Tibial artery (tissue), 4 donors: ENCODE measurements around the gene LINC01488.

Source experiments
- DNase-seq, 2 donors: peaks; one replicate each; pipeline ENCODE4 v3.0.0-alpha.2; 2019
- H3K27ac ChIP-seq, 2 donors: fragments of 200-600 bp; sonication (generic) in 1 of 2; 1 replicate in 1 of 2; 2 replicates in 1 of 2; pipeline ENCODE4 v1.5.1; 2018 to 2019; ENCODE audit warnings: mild to moderate bottlenecking in 1 of 2
- H3K27me3 ChIP-seq, 2 donors: fragments of 200-600 bp; sonication (generic) in 1 of 2; one replicate each; pipeline versions ENCODE4 v1.5.1 to v1.6.0; 2016 to 2019
- H3K36me3 ChIP-seq, 3 donors: fragments of 200-600 bp; sonication (generic) in 2 of 3; one replicate each; pipeline ENCODE4 v1.5.1; 2016 to 2019; ENCODE audit warnings: mild to moderate bottlenecking in 2 of 3
- H3K4me1 ChIP-seq, 4 donors: fragments of 200-600 bp; sonication (generic) in 2 of 4; 1 replicate in 3 of 4; 2 replicates in 1 of 4; pipeline ENCODE4 v1.5.1; 2016 to 2019
- H3K4me3 ChIP-seq, 2 donors: fragments of 200-600 bp; sonication (generic) in 1 of 2; 1 replicate in 1 of 2; 2 replicates in 1 of 2; pipeline ENCODE4 v1.5.1; 2018 to 2019; ENCODE audit warnings: mild to moderate bottlenecking in 2 of 2
- H3K9me3 ChIP-seq, 3 donors: fragments of 200-600 bp; sonication (generic) in 1 of 3; one replicate each; pipeline ENCODE4 v1.5.1; 2016 to 2019
- intact Hi-C: fragments of 100-400 bp; cut with DNase I; formaldehyde crosslinking; loops from one replicate; pipeline ENCODE4 v1.15.0; 2023; ENCODE audit warnings: low total_unique reads
- TF ChIP-seq, protein P1 (sequence below), 2 experiments: fragments of 200-600 bp in 1 of 2; fragments of 450-650 bp in 1 of 2; IDR thresholded peaks; one replicate each; pipeline ENCODE4 v1.5.1; 2017 to 2019; ENCODE audit warnings: antibody characterized with exemption in 2 of 2, mild to moderate bottlenecking in 1 of 2, moderate library complexity in 1 of 2

Gene LINC01488

DNA sequence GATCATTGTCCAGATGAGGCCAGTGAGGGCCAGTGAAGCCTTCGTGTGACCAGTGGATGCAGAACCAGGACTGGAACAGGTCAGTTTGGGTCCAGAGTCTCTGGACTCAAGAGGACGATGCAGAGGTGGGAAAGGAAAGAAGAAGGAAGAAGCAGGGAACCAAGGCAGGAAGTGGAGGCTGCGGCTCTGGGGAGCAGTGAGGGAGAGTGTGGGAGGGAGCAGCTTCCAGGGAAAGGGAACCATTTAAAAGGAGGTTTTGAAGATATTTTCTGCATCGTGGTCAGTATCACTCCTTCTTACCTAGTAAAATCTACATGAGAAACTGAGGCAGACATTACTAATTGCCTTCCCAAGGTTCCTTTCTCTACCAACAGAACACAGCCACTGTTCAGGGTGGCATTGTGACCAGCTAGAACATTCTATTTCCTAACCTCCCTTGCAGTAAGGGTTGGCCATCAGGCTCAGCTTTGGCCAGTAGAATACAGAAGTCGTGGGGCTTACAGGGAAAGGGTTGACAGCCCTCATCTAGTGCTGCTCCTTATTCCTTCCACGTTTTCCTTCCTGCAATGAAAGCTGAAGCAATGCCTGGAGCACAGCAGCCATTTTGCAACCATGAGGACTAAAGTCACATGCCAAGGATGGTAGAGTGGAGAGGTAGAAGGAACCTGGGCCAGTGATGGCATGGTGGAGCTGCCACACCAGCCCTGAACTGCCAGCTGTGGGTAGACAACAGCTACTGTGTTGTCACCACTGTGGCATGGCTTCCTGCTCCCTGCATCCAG is 29.1 kb upstream of the LINC01488 start:
- no peaks in the 10 kb centered on the region for H3K36me3 ChIP-seq

DNA sequence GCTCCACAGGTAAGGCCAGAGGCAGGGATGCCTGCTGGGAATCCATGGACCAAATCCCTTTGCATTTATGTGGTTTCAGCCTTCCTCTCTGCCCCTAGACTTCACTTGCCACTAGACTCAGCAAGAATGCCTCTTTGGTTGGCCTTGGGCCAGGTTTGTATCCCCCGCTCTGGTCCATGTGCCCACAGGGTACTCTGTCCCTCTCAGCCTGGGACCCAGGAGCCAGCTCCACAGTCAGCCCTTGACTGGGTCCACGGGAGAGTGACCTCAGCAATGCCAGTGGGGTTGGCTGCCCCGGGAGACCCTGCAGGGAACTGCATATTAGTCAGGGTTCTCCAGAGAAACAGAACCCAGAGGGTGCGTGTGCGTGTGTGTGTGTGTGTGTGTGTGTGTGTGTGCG is 28.3 kb upstream of the LINC01488 start:
- TF ChIP-seq, protein P1, sequence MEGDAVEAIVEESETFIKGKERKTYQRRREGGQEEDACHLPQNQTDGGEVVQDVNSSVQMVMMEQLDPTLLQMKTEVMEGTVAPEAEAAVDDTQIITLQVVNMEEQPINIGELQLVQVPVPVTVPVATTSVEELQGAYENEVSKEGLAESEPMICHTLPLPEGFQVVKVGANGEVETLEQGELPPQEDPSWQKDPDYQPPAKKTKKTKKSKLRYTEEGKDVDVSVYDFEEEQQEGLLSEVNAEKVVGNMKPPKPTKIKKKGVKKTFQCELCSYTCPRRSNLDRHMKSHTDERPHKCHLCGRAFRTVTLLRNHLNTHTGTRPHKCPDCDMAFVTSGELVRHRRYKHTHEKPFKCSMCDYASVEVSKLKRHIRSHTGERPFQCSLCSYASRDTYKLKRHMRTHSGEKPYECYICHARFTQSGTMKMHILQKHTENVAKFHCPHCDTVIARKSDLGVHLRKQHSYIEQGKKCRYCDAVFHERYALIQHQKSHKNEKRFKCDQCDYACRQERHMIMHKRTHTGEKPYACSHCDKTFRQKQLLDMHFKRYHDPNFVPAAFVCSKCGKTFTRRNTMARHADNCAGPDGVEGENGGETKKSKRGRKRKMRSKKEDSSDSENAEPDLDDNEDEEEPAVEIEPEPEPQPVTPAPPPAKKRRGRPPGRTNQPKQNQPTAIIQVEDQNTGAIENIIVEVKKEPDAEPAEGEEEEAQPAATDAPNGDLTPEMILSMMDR (IDR thresholded peaks at IDR 0.05): no peak
- H3K4me3 ChIP-seq: no peak overlapping the region
- H3K36me3 ChIP-seq: no peaks in the 10 kb centered on the region
- H3K27me3 ChIP-seq: no peaks in the 10 kb centered on the region
- peaks cover 4 to 6% (median 5%) of the 10 kb centered on the region in 3 donors for H3K9me3 ChIP-seq
- intact Hi-C loops: no loop called here
- no peak for DNase-seq
- H3K4me1 ChIP-seq: peaks cover 0 to 14% (median 9%) of the 10 kb centered on the region in 4 donors
- H3K27ac ChIP-seq: no peak overlapping the region

More for the DNA sequence above, 29.1 kb upstream of the LINC01488 start:
- intact Hi-C loops: no loop called here
- Histone ChIP-seq H3K9me3 (peaks cover 4 to 6% (median 5%) of the 10 kb centered on the region in 3 donors), H3K27ac (no peak overlapping the region), H3K4me3 (no peak overlapping the region), H3K4me1 (peaks cover 0 to 14% (median 9%) of the 10 kb centered on the region in 4 donors), H3K27me3 (no peaks in the 10 kb centered on the region)
- no peak for DNase-seq
- TF ChIP-seq, protein P1 (IDR thresholded peaks at IDR 0.05): no peak

DNA sequence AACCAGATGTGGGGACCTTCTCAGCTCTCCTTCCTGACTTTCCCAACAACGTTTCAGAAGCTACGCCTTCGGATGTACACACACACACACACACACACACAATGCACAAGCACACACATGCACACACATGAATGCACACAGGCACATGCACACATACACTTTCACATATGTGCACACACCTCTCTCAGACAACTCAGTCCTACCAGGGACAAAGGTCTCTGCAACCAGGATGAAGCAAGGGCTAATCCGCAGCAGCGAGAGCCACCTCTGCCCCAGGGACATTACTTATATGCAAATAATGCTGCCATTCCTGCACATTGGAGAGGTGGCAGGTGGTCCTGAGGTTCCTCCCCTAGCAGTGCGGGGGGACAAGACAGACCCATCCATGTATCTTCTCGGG is 27.4 kb upstream of the LINC01488 start:
- TF ChIP-seq, protein P1 (IDR thresholded peaks at IDR 0.05): no peak
- H3K4me1 ChIP-seq: peaks cover 0 to 13% (median 9%) of the 10 kb centered on the region in 4 donors
- intact Hi-C loops: no loop called here
- no peaks in the 10 kb centered on the region for H3K27me3 ChIP-seq
- no peak overlapping the region for H3K27ac ChIP-seq
- no peak for DNase-seq
- peaks cover 4 to 6% (median 5%) of the 10 kb centered on the region in 3 donors for H3K9me3 ChIP-seq
- H3K4me3 ChIP-seq: no peak overlapping the region
- H3K36me3 ChIP-seq: no peaks in the 10 kb centered on the region

DNA sequence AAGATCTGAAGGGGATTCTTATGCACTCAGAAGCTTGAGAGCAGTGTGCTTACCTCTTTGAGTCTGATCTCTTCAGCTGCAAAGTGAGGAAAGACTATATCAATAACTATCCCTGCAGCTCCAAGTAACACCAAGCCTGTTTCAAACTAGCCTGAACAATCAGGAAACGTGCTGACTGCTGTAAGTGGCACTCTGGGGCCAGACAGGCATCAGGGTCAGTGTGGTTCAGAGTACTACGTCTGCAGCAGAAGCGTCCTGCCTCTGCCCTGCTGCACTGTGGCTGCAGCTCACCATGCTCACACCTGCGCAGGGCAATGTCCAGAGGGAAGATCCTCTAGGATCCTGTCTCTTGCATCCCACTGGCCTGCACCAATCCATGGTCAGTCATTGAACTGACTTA is 25.5 kb upstream of the LINC01488 start:
- no peaks in the 10 kb centered on the region for H3K27me3 ChIP-seq
- TF ChIP-seq, protein P1 (IDR thresholded peaks at IDR 0.05): no peak
- no peak for DNase-seq

DNA sequence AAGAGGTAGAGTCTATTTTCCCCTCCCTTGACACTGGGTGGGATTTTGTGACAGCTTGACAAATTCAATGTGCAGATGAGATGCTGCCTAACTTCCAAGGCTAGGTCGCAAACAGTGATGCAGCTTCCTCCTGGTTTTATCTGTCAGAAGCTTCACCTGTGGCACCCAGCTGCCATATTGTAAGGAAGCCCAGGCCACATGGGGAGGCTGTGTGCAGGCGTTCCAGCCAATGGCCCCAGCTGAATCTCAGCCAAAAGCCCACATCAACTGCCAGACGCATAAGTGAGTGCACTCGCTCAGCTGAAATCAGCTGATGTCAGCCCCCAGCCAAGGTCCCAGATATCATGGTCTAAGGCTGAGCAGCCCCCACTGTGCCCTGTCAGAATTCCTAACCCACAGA is 24.8 kb upstream of the LINC01488 start:
- H3K4me3 ChIP-seq: no peak overlapping the region
- peaks cover 4 to 22% (median 16%) of the 10 kb centered on the region in 3 donors for H3K9me3 ChIP-seq
- TF ChIP-seq, protein P1 (IDR thresholded peaks at IDR 0.05): no peak
- no peak for DNase-seq
- H3K36me3 ChIP-seq: no peaks in the 10 kb centered on the region
- H3K4me1 ChIP-seq: no peaks in the 10 kb centered on the region
- no peak overlapping the region for H3K27ac ChIP-seq
- H3K27me3 ChIP-seq: no peaks in the 10 kb centered on the region
- intact Hi-C loops: no loop called here

More for the DNA sequence above, 25.5 kb upstream of the LINC01488 start:
- Histone ChIP-seq H3K9me3 (peaks cover 4 to 15% (median 10%) of the 10 kb centered on the region in 3 donors), H3K27ac (no peak overlapping the region), H3K4me3 (no peak overlapping the region), H3K4me1 (no peaks in the 10 kb centered on the region), H3K36me3 (no peaks in the 10 kb centered on the region)
- intact Hi-C loops: no loop called here
